IMR-90 (cell line): Measurements from ENCODE around the gene TOR4A. TPM values are rescaled to one million over a fixed set of nuclear protein-coding genes. Genes with fewer than 3 reads are reported as not detected.

Source experiments
- ATAC-seq: fragments of 200-7000 bp; cut with Tn5 transposase; 2 replicates; pipeline ENCODE4 v1.9.1; 2020; ENCODE audit warnings: low read depth, mild to moderate bottlenecking, moderate library complexity
- BruUV-seq: library from RNA; stranded (reverse); fragments of 400-500 nt; replicated peaks from 2 replicates; lab custom pipeline; 2021; lab: Mats Ljungman, UMichigan
- CTCF ChIA-PET: fragments of 300-600 bp; formaldehyde crosslinking; extraction: SDS; loops from one replicate; lab custom pipeline; 2021; ENCODE audit warnings: antibody characterized with exemption; lab: Yijun Ruan, JAX
- POLR2A ChIA-PET: fragments of 300-600 bp; sonication (Branson Sonifier 250); formaldehyde crosslinking; loops from one replicate; lab custom pipeline; 2022; ENCODE audit warnings: antibody characterized with exemption; ENCODE audit not compliant: unreplicated experiment; lab: Charles Lee
- DNase-seq: peaks from one replicate; pipeline ENCODE4 v3.0.0; 2013
- H2AFZ ChIP-seq: replicated peaks from 2 replicates; pipeline ENCODE3; 2013; ENCODE audit warnings: low read length, mild to moderate bottlenecking; ENCODE audit not compliant: poor library complexity
- H2AK5ac ChIP-seq: 2 replicates; pipeline ENCODE4 v1.6.1; 2013; ENCODE audit warnings: low read depth, low read length, inconsistent platforms
- H2AK9ac ChIP-seq: replicated peaks from 2 replicates; pipeline ENCODE3; 2013; ENCODE audit warnings: mild to moderate bottlenecking, low read depth, low read length, moderate library complexity; ENCODE audit not compliant: poor library complexity
- H2BK120ac ChIP-seq: 2 replicates; pipeline ENCODE4 v1.6.1; 2013; ENCODE audit warnings: low read depth, low read length, inconsistent platforms
- H2BK15ac ChIP-seq: 3 replicates; pipeline ENCODE4 v1.6.1; 2013; ENCODE audit warnings: low read depth, low read length, inconsistent platforms
- H2BK20ac ChIP-seq: 2 replicates; pipeline ENCODE4 v1.6.1; 2013; ENCODE audit warnings: low read depth, mild to moderate bottlenecking, inconsistent platforms, low read length, moderate library complexity
- H2BK5ac ChIP-seq: 2 replicates; pipeline ENCODE4 v1.6.1; 2013; ENCODE audit warnings: mild to moderate bottlenecking, low read depth, low read length, inconsistent platforms; ENCODE audit not compliant: poor library complexity, severe bottlenecking
- H3K14ac ChIP-seq: replicated peaks from 2 replicates; pipeline ENCODE4 v1.6.1; 2013; ENCODE audit warnings: low read depth, low read length, inconsistent platforms
- H3K18ac ChIP-seq: 2 replicates; pipeline ENCODE4 v1.6.1; 2013; ENCODE audit warnings: low read depth, low read length, control low read depth
- H3K23ac ChIP-seq: 2 replicates; pipeline ENCODE4 v1.6.1; 2013; ENCODE audit warnings: low read depth, low read length, inconsistent platforms
- H3K27ac ChIP-seq: 2 replicates; pipeline ENCODE4 v1.5.1; 2013; ENCODE audit warnings: mild to moderate bottlenecking, control low read depth, low read length; ENCODE audit not compliant: insufficient read depth
- H3K27me3 ChIP-seq: 2 replicates; pipeline ENCODE4 v1.6.1; 2013; ENCODE audit warnings: low read length; ENCODE audit not compliant: control insufficient read depth, insufficient read depth
- H3K36me3 ChIP-seq: 2 replicates; pipeline ENCODE4 v1.6.1; 2013; ENCODE audit warnings: low read length, mixed read lengths; ENCODE audit not compliant: control insufficient read depth, insufficient read depth
- H3K4ac ChIP-seq: 2 replicates; pipeline ENCODE4 v1.6.1; 2013; ENCODE audit warnings: low read depth, low read length, inconsistent platforms
- H3K4me1 ChIP-seq: 2 replicates; pipeline ENCODE4 v1.6.1; 2013; ENCODE audit warnings: low read length, mixed read lengths; ENCODE audit not compliant: control insufficient read depth, insufficient read depth
- H3K4me2 ChIP-seq: 2 replicates; pipeline ENCODE4 v1.6.1; 2013; ENCODE audit warnings: low read depth, mild to moderate bottlenecking, control low read depth, low read length, moderate library complexity
- H3K4me3 ChIP-seq: 2 replicates; pipeline ENCODE4 v1.5.1; 2013; ENCODE audit warnings: low read depth, mild to moderate bottlenecking, control low read depth, low read length, moderate library complexity; ENCODE audit not compliant: insufficient read depth
- H3K56ac ChIP-seq: 2 replicates; pipeline ENCODE4 v1.6.1; 2013; ENCODE audit warnings: low read length, inconsistent platforms; ENCODE audit not compliant: insufficient read depth; ENCODE audit errors: extremely low read depth
- H3K79me1 ChIP-seq, 2 experiments: 2 replicates each; pipeline ENCODE4 v1.6.1; 2013; ENCODE audit warnings: low read length in 2 of 2, inconsistent platforms in 1 of 2, low read depth in 1 of 2
- H3K9ac ChIP-seq: 2 replicates; pipeline ENCODE4 v1.6.1; 2013; ENCODE audit warnings: low read depth, low read length, control low read depth
- H3K9me1 ChIP-seq: 2 replicates; pipeline ENCODE4 v1.6.1; 2013; ENCODE audit warnings: low read length, inconsistent platforms; ENCODE audit not compliant: insufficient read depth
- H3K9me3 ChIP-seq: 2 replicates; pipeline ENCODE4 v1.6.1; 2013; ENCODE audit warnings: low read length; ENCODE audit not compliant: control insufficient read depth, insufficient read depth
- H4K20me1 ChIP-seq: 2 replicates; pipeline ENCODE4 v1.6.1; 2013; ENCODE audit warnings: low read length, inconsistent platforms; ENCODE audit not compliant: insufficient read depth
- H4K5ac ChIP-seq: 2 replicates; pipeline ENCODE4 v1.6.1; 2013; ENCODE audit warnings: mild to moderate bottlenecking, low read depth, low read length, control low read depth
- H4K8ac ChIP-seq, 2 experiments: 2 replicates each; pipeline ENCODE4 v1.6.1; 2013; ENCODE audit warnings: low read depth in 2 of 2, low read length in 2 of 2, control low read depth in 1 of 2, inconsistent platforms in 1 of 2
- H4K91ac ChIP-seq: 2 replicates; pipeline ENCODE4 v1.6.1; 2013; ENCODE audit warnings: low read depth, low read length, inconsistent platforms; ENCODE audit not compliant: insufficient read depth
- BHLHE40 ChIP-seq: fragments of 150-350 bp; IDR thresholded peaks from 2 replicates; pipeline ENCODE4 v1.6.1; 2016; ENCODE audit warnings: mild to moderate bottlenecking, low read depth, low read length
- CEBPB ChIP-seq: IDR thresholded peaks from 2 replicates; pipeline ENCODE4 v1.6.1; 2012; ENCODE audit warnings: low read depth, low read length, improper control_type of control experiment
- CHD1 ChIP-seq: IDR thresholded peaks from 2 replicates; pipeline ENCODE4 v1.6.1; 2012; ENCODE audit warnings: low read depth, low read length, improper control_type of control experiment
- CTCF ChIP-seq: conservative IDR thresholded peaks from 2 replicates; pipeline ENCODE4 v1.5.1; 2012; ENCODE audit warnings: mild to moderate bottlenecking, low read depth, low read length, improper control_type of control experiment
- FOS ChIP-seq: fragments of 150-350 bp; IDR thresholded peaks from 2 replicates; pipeline ENCODE4 v1.6.1; 2016; ENCODE audit warnings: low read depth, low read length
- MAFK ChIP-seq: IDR thresholded peaks from 2 replicates; pipeline ENCODE4 v1.6.1; 2012; ENCODE audit warnings: low read depth, low read length, improper control_type of control experiment
- MAZ ChIP-seq: IDR thresholded peaks from 2 replicates; pipeline ENCODE4 v1.6.1; 2012; ENCODE audit warnings: low read depth, mild to moderate bottlenecking, low read length, improper control_type of control experiment, moderate library complexity, borderline replicate concordance
- MXI1 ChIP-seq: IDR thresholded peaks from 2 replicates; pipeline ENCODE4 v1.6.1; 2012; ENCODE audit warnings: low read depth, mild to moderate bottlenecking, low read length, moderate library complexity, borderline replicate concordance
- NFE2L2 ChIP-seq: fragments of 150-350 bp; IDR thresholded peaks from 2 replicates; pipeline ENCODE4 v1.6.1; 2016; ENCODE audit warnings: low read depth, mild to moderate bottlenecking, low read length
- POLR2A ChIP-seq: IDR thresholded peaks from 2 replicates; pipeline ENCODE4 v1.6.1; 2012; ENCODE audit warnings: mild to moderate bottlenecking, low read depth, low read length
- RAD21 ChIP-seq: IDR thresholded peaks from 2 replicates; pipeline ENCODE4 v1.6.1; 2012; ENCODE audit warnings: low read length, improper control_type of control experiment
- RCOR1 ChIP-seq: IDR thresholded peaks from 2 replicates; pipeline ENCODE4 v1.6.1; 2012; ENCODE audit warnings: mild to moderate bottlenecking, low read length, improper control_type of control experiment; ENCODE audit not compliant: insufficient replicate concordance
- SMC3 ChIP-seq: fragments of 150-350 bp; IDR thresholded peaks from 2 replicates; pipeline ENCODE4 v1.6.1; 2016; ENCODE audit warnings: low read depth, mild to moderate bottlenecking, antibody characterized with exemption, low read length, moderate library complexity
- WGBS, 2 experiments: methylation state at CpG; one replicate each; pipeline versions ENCODE4 v1.1.5 to v1.1.7; 2013; ENCODE audit warnings: missing lambda C conversion rate in 2 of 2; ENCODE audit not compliant: insufficient read length in 1 of 2; ENCODE audit errors: extremely low coverage in 2 of 2; 5-methylcytosine and 5-hydroxymethylcytosine counted together
- dilution Hi-C: fragments of 300-500 bp; cut with HindIII; formaldehyde crosslinking; loops from one replicate; pipeline ENCODE4 v1.14.3; 2018; ENCODE audit warnings: low sequenced_read_pairs; ENCODE audit not compliant: unreplicated experiment
- in situ Hi-C: fragments of 300-500 bp; cut with MboI; formaldehyde crosslinking; loops from 3 replicates; pipeline ENCODE4 v1.14.3; 2019; ENCODE audit warnings: low sequenced_read_pairs, inconsistent platforms, mixed read lengths
- intact Hi-C: fragments of 100-400 bp; cut with micrococcal nuclease; formaldehyde crosslinking; loops from 2 replicates; pipeline ENCODE4 v1.10.0; 2022
- polyA plus RNA-seq, 3 experiments: library from polyadenylated mRNA; depleted of rRNA; stranded (reverse); fragments of >200 nt; gene quantifications; 2 replicates each; pipeline ENCODE4 v1.2.3, GENCODE V29; 2012; ENCODE audit warnings: low replicate concordance in 1 of 3
- total RNA-seq: library from RNA; depleted of rRNA; stranded (reverse); fragments of >200 nt; gene quantifications from 2 replicates; pipeline ENCODE4 v1.2.3, GENCODE V29; 2012
- TF ChIP-seq, protein P1 (sequence below): fragments of 150-350 bp; IDR thresholded peaks from 2 replicates; pipeline ENCODE4 v1.6.1; 2016; ENCODE audit warnings: low read depth, mild to moderate bottlenecking, low read length, moderate library complexity, borderline replicate concordance
- TF ChIP-seq, protein P2 (sequence below): fragments of 150-350 bp; IDR thresholded peaks from 2 replicates; pipeline ENCODE4 v1.6.1; 2017; ENCODE audit warnings: mild to moderate bottlenecking, antibody characterized with exemption, low read length, low read depth

TOR4A gene
- total and polyA plus RNA-seq, 2 of the 4 experiments (the other 2 are of a cell fraction) = 9.7 to 22.9 TPM

- Histone ChIP-seq H3K4ac (no peak overlapping the region), H3K4me2 (no peak overlapping the region), H3K18ac (no peak overlapping the region), H3K9me3 (no peaks in the 10 kb centered on the region), H4K8ac (no peak overlapping the region), H4K5ac (no peak overlapping the region), H2AK5ac (no peak overlapping the region), H2AFZ (no peak overlapping the region), H2BK5ac (no peak overlapping the region), H3K9me1 (no peaks in the 10 kb centered on the region), H2BK15ac (no peak overlapping the region), H3K23ac (no peak overlapping the region), H3K27ac (no peak overlapping the region), H2BK120ac (no peak overlapping the region), H2BK20ac (no peak overlapping the region), H2AK9ac (peak overlapping the region; percentile 89), H3K9ac (no peak overlapping the region), H3K56ac (no peak overlapping the region), H4K91ac (no peak overlapping the region), H3K79me1 (peaks cover 8 to 27% of the 10 kb centered on the region in 2 experiments; a peak in 3 of 4 replicates), H3K4me1 (peaks cover 5% of the 10 kb centered on the region; the same call in 1 of the 2 replicates), H3K36me3 (no peaks in the 10 kb centered on the region), H3K4me3 (no peak overlapping the region), H4K20me1 (peaks cover 6% of the 10 kb centered on the region; the same call in 1 of the 2 replicates), H3K27me3 (0 out of 2 replicates have a peak, but pooled peaks cover 1% of the 10 kb centered on the region), H3K14ac (no peak overlapping the region)
- ChIA-PET CTCF (no interaction called here), POLR2A (interaction anchor here (0.5 kb wide), 1 partner anchor 21 kb away, joined by 3 read pairs; no protein-coding TSS in a partner anchor)
- 72% methylated on average over 12 of the region's 35 CpGs; no CpG with 5 or more reads in 1 of the 2 experiments for WGBS, 2 experiments
- dilution Hi-C loops = no loop called here
- no TSS peak for BruUV-seq
- ATAC-seq = no peak
- in situ Hi-C loops = no loop called here
- intact Hi-C loops = no loop called here
- no peak for DNase-seq
- no peak for TF ChIP-seq BHLHE40
- TF ChIP-seq MAZ = no peak
- no peak for TF ChIP-seq MXI1
- no peak for TF ChIP-seq RCOR1
- TF ChIP-seq RAD21 = no peak
- TF ChIP-seq, protein P1, sequence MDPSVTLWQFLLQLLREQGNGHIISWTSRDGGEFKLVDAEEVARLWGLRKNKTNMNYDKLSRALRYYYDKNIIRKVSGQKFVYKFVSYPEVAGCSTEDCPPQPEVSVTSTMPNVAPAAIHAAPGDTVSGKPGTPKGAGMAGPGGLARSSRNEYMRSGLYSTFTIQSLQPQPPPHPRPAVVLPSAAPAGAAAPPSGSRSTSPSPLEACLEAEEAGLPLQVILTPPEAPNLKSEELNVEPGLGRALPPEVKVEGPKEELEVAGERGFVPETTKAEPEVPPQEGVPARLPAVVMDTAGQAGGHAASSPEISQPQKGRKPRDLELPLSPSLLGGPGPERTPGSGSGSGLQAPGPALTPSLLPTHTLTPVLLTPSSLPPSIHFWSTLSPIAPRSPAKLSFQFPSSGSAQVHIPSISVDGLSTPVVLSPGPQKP = no peak
- TF ChIP-seq CEBPB = no peak
- TF ChIP-seq MAFK = no peak
- TF ChIP-seq FOS = no peak
- no peak for TF ChIP-seq CTCF
- TF ChIP-seq NFE2L2 = no peak
- TF ChIP-seq SMC3 = no peak
- TF ChIP-seq CHD1 = no peak
- TF ChIP-seq, protein P2, sequence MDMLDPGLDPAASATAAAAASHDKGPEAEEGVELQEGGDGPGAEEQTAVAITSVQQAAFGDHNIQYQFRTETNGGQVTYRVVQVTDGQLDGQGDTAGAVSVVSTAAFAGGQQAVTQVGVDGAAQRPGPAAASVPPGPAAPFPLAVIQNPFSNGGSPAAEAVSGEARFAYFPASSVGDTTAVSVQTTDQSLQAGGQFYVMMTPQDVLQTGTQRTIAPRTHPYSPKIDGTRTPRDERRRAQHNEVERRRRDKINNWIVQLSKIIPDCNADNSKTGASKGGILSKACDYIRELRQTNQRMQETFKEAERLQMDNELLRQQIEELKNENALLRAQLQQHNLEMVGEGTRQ = no peak
- TF ChIP-seq POLR2A = no peak
Observed at GRCh38 chr9:137235424-137236237, 41.9 kb upstream of the TOR4A start.
